ENCODE results near the gene OR52E6. TPM values are rescaled to one million over a fixed set of nuclear protein-coding genes. Genes with fewer than 3 reads are reported as not detected.

The OR52E6 gene
- total and polyA plus RNA-seq, 12 donors: 0.11 TPM; not detected in 11

- H3K9me3 ChIP-seq (replicated peaks in 1 of 3): no peaks in the 10 kb centered on the region
- no peak overlapping the region for H3K27ac ChIP-seq
- no peaks in the 10 kb centered on the region for H3K36me3 ChIP-seq (replicated peaks in 1 of 2)
- no peaks in the 10 kb centered on the region for H3K4me1 ChIP-seq (replicated peaks in 1 of 2)
- intact Hi-C loops (cut with DNase I): loop anchor here (5.0 to 10.0 kb wide), 4 partner anchors 213 to 685 kb away; partner anchors contain the start of gene TRIM6 (in 1 of the 2)
- no peak overlapping the region for H3K4me3 ChIP-seq
- WGBS, 4 donors: 58 to 80% (median 63%) methylated on average over 10 of the region's 10 CpGs
- TF ChIP-seq POLR2A (IDR thresholded peaks at IDR 0.05): no peak
- TF ChIP-seq CTCF (IDR thresholded peaks at IDR 0.05): no peak
- H3K27me3 ChIP-seq: peaks cover 7% of the 10 kb centered on the region
- DNase-seq: no peak
Observed at GRCh38 chr11:5807580-5807979, 34.1 kb downstream of the OR52E6 start.

- intact Hi-C loops (cut with DNase I): loop anchor here (10.0 kb wide), 2 partner anchors 209 to 329 kb away; partner anchors contain the start of gene TRIM6 (in 1 of the 2)
- Histone ChIP-seq H3K4me1 (replicated peaks in 1 of 2) (no peaks in the 10 kb centered on the region), H3K27ac (no peak overlapping the region), H3K27me3 (peaks cover 4% of the 10 kb centered on the region), H3K4me3 (no peak overlapping the region), H3K9me3 (replicated peaks in 1 of 3) (no peaks in the 10 kb centered on the region), H3K36me3 (replicated peaks in 1 of 2) (no peaks in the 10 kb centered on the region)
- DNase-seq: no peak
- WGBS, 4 donors: 80 to 88% (median 82%) methylated on average over 5 of the region's 5 CpGs
- TF ChIP-seq POLR2A (IDR thresholded peaks at IDR 0.05) (no peak), CTCF (IDR thresholded peaks at IDR 0.05) (no peak)
Observed at GRCh38 chr11:5803982-5804381, 37.7 kb downstream of the OR52E6 start.

- H3K4me1 ChIP-seq (replicated peaks in 1 of 2): no peaks in the 10 kb centered on the region
- intact Hi-C loops (cut with DNase I): no loop called here
Observed at GRCh38 chr11:5796541-5796940, 45.2 kb downstream of the OR52E6 start.

GRCh38 chr11:5791165-5791564, 50.5 kb downstream of the OR52E6 start, which contains the start of gene OR52N1:
OR52N1 (minus strand) TSS chr11:5791265; CDS start chr11:5788816, 2,449 bp downstream.
- H3K9me3 ChIP-seq (replicated peaks in 1 of 3): no peaks in the 10 kb centered on the region
- DNase-seq: no peak
- H3K27ac ChIP-seq: no peak within 1 kb of the TSS
- no peaks in the 10 kb centered on the region for H3K4me1 ChIP-seq (replicated peaks in 1 of 2)
- H3K27me3 ChIP-seq: no peaks in the 10 kb centered on the region
- TF ChIP-seq CTCF (IDR thresholded peaks at IDR 0.05) (no peak), POLR2A (IDR thresholded peaks at IDR 0.05) (no peak)
- intact Hi-C loops (cut with DNase I): no loop called here
- no peak within 1 kb of the TSS for H3K4me3 ChIP-seq
- 67 to 77% (median 71%) methylated on average over 3 of the region's 3 CpGs for WGBS, 4 donors
- H3K36me3 ChIP-seq (replicated peaks in 1 of 2): no peaks in the 10 kb centered on the region

More at GRCh38 chr11:5796541-5796940, 45.2 kb downstream of the OR52E6 start:
- H3K9me3 ChIP-seq (replicated peaks in 1 of 3): no peaks in the 10 kb centered on the region
- TF ChIP-seq CTCF (IDR thresholded peaks at IDR 0.05) (no peak), POLR2A (IDR thresholded peaks at IDR 0.05) (no peak)
- DNase-seq: no peak
- WGBS, 4 donors: 79 to 84% (median 81%) methylated on average over 6 of the region's 6 CpGs
- H3K27me3 ChIP-seq: no peaks in the 10 kb centered on the region
- H3K4me3 ChIP-seq: no peak overlapping the region
- no peak overlapping the region for H3K27ac ChIP-seq
- H3K36me3 ChIP-seq (replicated peaks in 1 of 2): no peaks in the 10 kb centered on the region

Other genes with a start within 250 kb of the OR52E6 start
- 10 to 100 TPM in 1 of 9 donors, 1 to 10 TPM in 8; 2.9 to 29.3 (median 5.3) TPM for gene TRIM6, start 245.3 kb downstream of the OR52E6 start, total RNA-seq
- gene TRIM6, start 245.3 kb downstream of the OR52E6 start, polyA plus RNA-seq: 1 to 10 TPM; 2.3 to 6.0 (median 3.6) TPM
- gene TRIM34, start 216.9 kb downstream of the OR52E6 start, total RNA-seq: 10 to 100 TPM in 7 of 9 donors, 1 to 10 TPM in 2; 5.9 to 22.1 (median 12.0) TPM
- 10 to 100 TPM in 1 of 3 donors, 1 to 10 TPM in 2; 5.0 to 11.2 (median 7.6) TPM for gene TRIM34, start 216.9 kb downstream of the OR52E6 start, polyA plus RNA-seq
- gene TRIM5, start 156.8 kb downstream of the OR52E6 start, total RNA-seq: 10 to 100 TPM; 23.1 to 36.4 (median 31.5) TPM
- gene TRIM5, start 156.8 kb downstream of the OR52E6 start, polyA plus RNA-seq: 10 to 100 TPM in 2 of 3 donors, 1 to 10 TPM in 1; 8.2 to 33.5 (median 12.6) TPM
- gene TRIM22, start 152.1 kb downstream of the OR52E6 start, total RNA-seq: 10 to 100 TPM in 8 of 9 donors, 1 to 10 TPM in 1; 5.1 to 71.8 (median 27.2) TPM
- gene TRIM22, start 152.1 kb downstream of the OR52E6 start, polyA plus RNA-seq: 10 to 100 TPM; 15.7 to 23.2 (median 18.0) TPM
- not detected for gene OR56B1, start 105.4 kb downstream of the OR52E6 start, total RNA-seq
- not detected for gene OR56B1, start 105.4 kb downstream of the OR52E6 start, polyA plus RNA-seq
- not detected for gene OR52N4, start 87.7 kb downstream of the OR52E6 start, total RNA-seq
- gene OR52N4, start 87.7 kb downstream of the OR52E6 start, polyA plus RNA-seq: under 1 TPM in 2 of 3 donors, not detected in 1; 0.11 to 0.37 TPM
- gene OR52N5, start 58.5 kb downstream of the OR52E6 start, total RNA-seq: under 1 TPM in 1 of 9 donors, not detected in 8; 0.11 TPM
- gene OR52N5, start 58.5 kb downstream of the OR52E6 start, polyA plus RNA-seq: not detected
- gene OR52N1, start 50.6 kb downstream of the OR52E6 start, total RNA-seq: not detected
- not detected for gene OR52N1, start 50.6 kb downstream of the OR52E6 start, polyA plus RNA-seq
- gene OR52N2, start 33.0 kb downstream of the OR52E6 start, total RNA-seq: not detected
- gene OR52N2, start 33.0 kb downstream of the OR52E6 start, polyA plus RNA-seq: not detected
- not detected for gene OR52E8, start 15.8 kb upstream of the OR52E6 start, total RNA-seq
- gene OR52E8, start 15.8 kb upstream of the OR52E6 start, polyA plus RNA-seq: not detected
- gene OR52E4, start 38.7 kb upstream of the OR52E6 start, total RNA-seq: not detected
- gene OR52E4, start 38.7 kb upstream of the OR52E6 start, polyA plus RNA-seq: not detected
- not detected for gene OR52E5, start 51.3 kb upstream of the OR52E6 start, total RNA-seq
- not detected for gene OR52E5, start 51.3 kb upstream of the OR52E6 start, polyA plus RNA-seq
- not detected for gene OR56A3, start 100.4 kb upstream of the OR52E6 start, total RNA-seq
- gene OR56A3, start 100.4 kb upstream of the OR52E6 start, polyA plus RNA-seq: not detected
- gene OR56A5, start 126.6 kb upstream of the OR52E6 start, total RNA-seq: not detected
- gene OR56A5, start 126.6 kb upstream of the OR52E6 start, polyA plus RNA-seq: not detected
- under 1 TPM in 1 of 9 donors, not detected in 8; 0.61 TPM for gene OR52L1, start 145.1 kb upstream of the OR52E6 start, total RNA-seq
- gene OR52L1, start 145.1 kb upstream of the OR52E6 start, polyA plus RNA-seq: not detected
- gene OR56A4, start 165.0 kb upstream of the OR52E6 start, total RNA-seq: under 1 TPM in 1 of 9 donors, not detected in 8; under 0.01 TPM
- not detected for gene OR56A4, start 165.0 kb upstream of the OR52E6 start, polyA plus RNA-seq
- under 1 TPM in 1 of 9 donors, not detected in 8; 0.06 TPM for gene OR56A1, start 188.9 kb upstream of the OR52E6 start, total RNA-seq
- gene OR56A1, start 188.9 kb upstream of the OR52E6 start, polyA plus RNA-seq: not detected